Measurements from ENCODE around the gene RBM23. TPM values are rescaled to one million over a fixed set of nuclear protein-coding genes. Genes with fewer than 3 reads are reported as not detected.

RBM23 gene
- total and polyA plus RNA-seq, 9 of the 15 experiments (the other 6 are each of a cell fraction or from before 2014, with no cell fraction given): 46.0 to 102 (median 58.5) TPM

- TF ChIP-seq MGA (IDR thresholded peaks at IDR 0.05) (peak; percentile 43; the same call in 1 of the 2 replicates), CBX5 (IDR thresholded peaks at IDR 0.05; ENCODE audit: borderline replicate concordance, low read depth) (0 out of 2 replicates have a peak, but pooled peaks have one; percentile 23), HDAC3 (IDR thresholded peaks at IDR 0.05; ENCODE audit: borderline replicate concordance, partially characterized antibody) (peak; percentile 77), USF1 (CRISPR knock-in tag; IDR thresholded peaks at IDR 0.05) (no peak), POU5F1 (IDR thresholded peaks at IDR 0.05; ENCODE audit: borderline replicate concordance, low read depth, low read length, partially characterized antibody) (no peak), RCOR1 (IDR thresholded peaks at IDR 0.05; ENCODE audit: borderline replicate concordance in 1 of 2, low read depth in 2 of 2, low read length in 2 of 2) (peak; percentile 47 to 63; a peak in 2 of 4 replicates), PHB2 (IDR thresholded peaks at IDR 0.05; ENCODE audit: low read depth) (peak; percentile 86; the same call in 1 of the 2 replicates), GATA2 (CRISPR knock-in tag; IDR thresholded peaks at IDR 0.05) (peak; percentile 87), ZBTB1 (CRISPR knock-in tag; IDR thresholded peaks at IDR 0.05; ENCODE audit: borderline replicate concordance, low read depth) (no peak), EP300 (IDR thresholded peaks at IDR 0.05; ENCODE audit: low read length) (peak; percentile 80; the same call in 1 of the 2 replicates), VEZF1 (CRISPR knock-in tag; IDR thresholded peaks at IDR 0.05) (peak; percentile 22; the same call in 1 of the 2 replicates), SMARCA4 (IDR thresholded peaks at IDR 0.05) (peak; percentile 88), RNF2 (IDR thresholded peaks at IDR 0.05) (peak; percentile 19; the same call in 1 of the 2 replicates), HNRNPH1 (optimal IDR thresholded peaks at IDR 0.05; ENCODE audit: low read depth, low read length) (no peak), ELF4 (CRISPR knock-in tag; IDR thresholded peaks at IDR 0.05) (0 out of 2 replicates have a peak, but pooled peaks have one; percentile 39)
Measured at GRCh38 chr14:22897357-22897756, 21.6 kb downstream of the RBM23 start (continued).

All from K562 (cell line).